Tibial nerve (tissue), 4 donors: Measurements from ENCODE around the gene TRIM62.

ENCODE experiments used
- CTCF ChIP-seq, 5 experiments: fragments of 200-600 bp in 3 of 5; fragments of 450-650 bp in 2 of 5; sonication (generic) in 3 of 5; IDR thresholded peaks; one replicate each; pipeline ENCODE4 v1.5.1; 2016 to 2019; ENCODE audit warnings: antibody characterized with exemption in 5 of 5, mild to moderate bottlenecking in 3 of 5, moderate library complexity in 2 of 5
- EP300 ChIP-seq, 2 donors: sonication (generic); formaldehyde crosslinking; IDR thresholded peaks; one replicate each; pipeline ENCODE4 v1.6.1; 2017; ENCODE audit warnings: antibody characterized with exemption in 2 of 2, mild to moderate bottlenecking in 1 of 2
- POLR2A ChIP-seq, 2 donors: fragments of 450-650 bp; IDR thresholded peaks; one replicate each; pipeline ENCODE4 v1.6.1; 2017; ENCODE audit warnings: antibody characterized with exemption in 2 of 2, mild to moderate bottlenecking in 2 of 2, moderate library complexity in 2 of 2

- TF ChIP-seq EP300 (IDR thresholded peaks at IDR 0.05), result no peak
- TF ChIP-seq CTCF (IDR thresholded peaks at IDR 0.05), result no peak
- no peak for TF ChIP-seq POLR2A (IDR thresholded peaks at IDR 0.05)
Measured at GRCh38 chr1:33182401-33182841, 578 bp upstream of the TRIM62 start.
